Measurements from ENCODE around the gene OR4D1.
"Not testable (repeated sequence)": the region's sequence is repeated elsewhere in the genome, so short reads cannot be mapped to it uniquely, and the experiment has no call there.

The OR4D1 gene

DNA sequence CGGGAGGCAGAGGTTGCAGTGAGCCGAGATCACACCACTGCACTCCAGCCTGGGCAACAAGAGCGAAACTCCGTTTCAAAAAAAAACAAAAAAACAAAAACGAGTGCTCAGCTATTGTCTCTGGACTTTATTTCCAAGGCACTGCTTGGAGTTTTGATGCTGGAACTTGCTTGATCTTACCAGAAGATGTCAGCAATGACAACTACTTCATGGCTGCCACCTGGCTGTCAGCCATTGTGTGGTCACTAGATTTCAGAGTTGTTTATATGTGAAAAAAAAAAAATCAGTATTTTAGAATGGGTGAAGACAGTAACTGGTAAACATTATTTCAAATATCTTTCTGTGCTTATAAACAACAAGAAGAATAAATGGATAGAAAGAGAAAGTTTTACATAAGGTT is 26.3 kb upstream of the OR4D1 start:
- in situ Hi-C loops (cut with HindIII; ENCODE audit: low pct_unique_long_range_greater_than_20kb, low sequenced_read_pairs): no loop called here
- DNase-seq (ENCODE audit: low read depth in 1 of 2, low spot score in 1 of 2): peak in 1 of 2 experiments; percentile 63
- no peak for TF ChIP-seq JUND (IDR thresholded peaks at IDR 0.05; ENCODE audit: low read depth)

- TF ChIP-seq JUND (IDR thresholded peaks at IDR 0.05; ENCODE audit: low read depth): no peak
- in situ Hi-C loops (cut with HindIII; ENCODE audit: low pct_unique_long_range_greater_than_20kb, low sequenced_read_pairs): no loop called here
- no peak for DNase-seq (ENCODE audit: low read depth in 1 of 2, low spot score in 1 of 2)
Observed at GRCh38 chr17:58127846-58128245, 20.3 kb upstream of the OR4D1 start.

- in situ Hi-C loops (cut with HindIII; ENCODE audit: low pct_unique_long_range_greater_than_20kb, low sequenced_read_pairs); DNase-seq (ENCODE audit: low read depth in 1 of 2, low spot score in 1 of 2): not testable (repeated sequence)
Observed at GRCh38 chr17:58132697-58133096, 15.5 kb upstream of the OR4D1 start.

DNA sequence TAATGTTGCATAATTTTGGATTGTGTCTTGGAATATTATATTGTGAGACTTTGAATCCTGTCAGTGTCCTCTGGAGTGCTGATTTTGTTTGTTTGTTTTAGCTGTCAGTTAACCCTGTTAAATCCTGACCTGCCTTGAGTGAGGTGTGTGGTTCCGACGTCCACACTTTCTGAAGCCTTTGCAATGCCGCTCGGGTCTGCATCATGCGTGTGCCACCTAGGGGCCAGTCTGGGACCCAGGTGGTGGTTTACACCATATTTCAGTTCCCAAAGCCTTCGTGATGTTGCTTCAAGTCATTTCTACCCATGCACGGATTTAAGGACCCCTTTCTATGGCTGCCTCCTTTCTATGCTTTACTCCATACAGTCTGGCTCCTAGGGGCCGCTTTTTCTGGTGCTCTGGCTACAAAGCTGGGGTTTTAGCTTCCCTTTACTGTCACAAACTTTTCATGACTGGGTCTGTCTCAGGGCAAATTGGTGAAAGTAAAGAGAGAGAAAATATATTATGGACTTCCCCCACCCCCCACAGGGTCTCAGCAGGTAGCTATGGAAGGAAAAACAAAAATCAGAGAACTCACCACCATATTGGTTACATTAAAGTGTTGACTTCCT is 11.4 kb upstream of the OR4D1 start:
- in situ Hi-C loops (cut with HindIII; ENCODE audit: low pct_unique_long_range_greater_than_20kb, low sequenced_read_pairs): no loop called here
- TF ChIP-seq JUND (IDR thresholded peaks at IDR 0.05; ENCODE audit: low read depth): no peak
- DNase-seq (ENCODE audit: low read depth in 1 of 2, low spot score in 1 of 2): peak; percentile 55 to 60

- TF ChIP-seq JUND (IDR thresholded peaks at IDR 0.05; ENCODE audit: low read depth): no peak
- DNase-seq (ENCODE audit: low read depth in 1 of 2, low spot score in 1 of 2): no peak
- in situ Hi-C loops (cut with HindIII; ENCODE audit: low pct_unique_long_range_greater_than_20kb, low sequenced_read_pairs): no loop called here
Observed at GRCh38 chr17:58141505-58141904, 6.7 kb upstream of the OR4D1 start.

DNA sequence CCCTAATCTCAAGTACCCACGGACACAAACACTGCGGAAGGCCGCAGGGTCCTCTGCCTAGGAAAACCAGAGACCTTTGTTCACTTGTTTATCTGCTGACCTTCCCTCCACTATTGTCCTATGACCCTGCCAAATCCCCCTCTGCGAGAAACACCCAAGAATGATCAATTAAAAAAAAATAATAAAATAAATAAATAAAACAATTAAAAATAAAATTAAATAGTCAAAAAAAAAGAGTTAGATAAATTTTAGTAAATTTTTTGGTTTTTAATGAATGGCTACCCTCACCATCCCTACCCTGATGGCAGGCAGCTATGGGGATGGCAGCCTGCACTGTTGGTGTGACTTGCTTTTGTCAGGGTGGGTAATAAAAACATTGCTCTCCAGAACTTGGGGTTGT is 4.8 kb upstream of the OR4D1 start:
- DNase-seq (ENCODE audit: low read depth in 1 of 2, low spot score in 1 of 2); in situ Hi-C loops (cut with HindIII; ENCODE audit: low pct_unique_long_range_greater_than_20kb, low sequenced_read_pairs): not testable (repeated sequence)

- DNase-seq (ENCODE audit: low read depth in 1 of 2, low spot score in 1 of 2): no peak
- TF ChIP-seq JUND (IDR thresholded peaks at IDR 0.05; ENCODE audit: low read depth): no peak
- in situ Hi-C loops (cut with HindIII; ENCODE audit: low pct_unique_long_range_greater_than_20kb, low sequenced_read_pairs): no loop called here
Observed at GRCh38 chr17:58144801-58145200, 3.4 kb upstream of the OR4D1 start.

- in situ Hi-C loops (cut with HindIII; ENCODE audit: low pct_unique_long_range_greater_than_20kb, low sequenced_read_pairs): no loop called here
- no peak for TF ChIP-seq JUND (IDR thresholded peaks at IDR 0.05; ENCODE audit: low read depth)
- no peak for DNase-seq (ENCODE audit: low read depth in 1 of 2, low spot score in 1 of 2)
Observed at GRCh38 chr17:58148609-58149008, 425 bp downstream of the OR4D1 start.

GRCh38 chr17:58150394-58150793 is 2.2 kb downstream of the OR4D1 start:
- no peak for DNase-seq (ENCODE audit: low read depth in 1 of 2, low spot score in 1 of 2)
- TF ChIP-seq JUND (IDR thresholded peaks at IDR 0.05; ENCODE audit: low read depth): no peak
- in situ Hi-C loops (cut with HindIII; ENCODE audit: low pct_unique_long_range_greater_than_20kb, low sequenced_read_pairs): no loop called here

GRCh38 chr17:58153046-58153445 is 4.9 kb downstream of the OR4D1 start:
- in situ Hi-C loops (cut with HindIII; ENCODE audit: low pct_unique_long_range_greater_than_20kb, low sequenced_read_pairs): no loop called here
- no peak for TF ChIP-seq JUND (IDR thresholded peaks at IDR 0.05; ENCODE audit: low read depth)
- DNase-seq (ENCODE audit: low read depth in 1 of 2, low spot score in 1 of 2): no peak

DNA sequence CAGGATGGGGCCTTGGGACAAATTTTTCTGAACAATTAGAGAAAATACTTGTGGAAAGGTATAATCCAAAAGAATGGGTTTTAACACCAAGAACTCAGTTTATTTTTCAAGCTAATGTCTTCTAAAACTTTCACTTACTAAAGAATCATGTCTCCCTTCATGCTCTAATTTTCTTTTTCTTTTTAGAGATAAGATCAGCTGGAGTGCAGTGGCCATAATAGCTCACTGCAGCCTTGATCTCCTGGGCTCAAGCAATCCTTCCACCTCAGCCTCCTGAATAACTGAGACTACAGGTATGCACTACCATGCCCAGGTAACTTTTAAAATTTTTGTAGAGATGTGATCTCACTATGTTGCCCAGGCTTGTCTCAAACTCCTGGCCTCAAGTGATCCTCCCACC is 5.5 kb downstream of the OR4D1 start:
- in situ Hi-C loops (cut with HindIII; ENCODE audit: low pct_unique_long_range_greater_than_20kb, low sequenced_read_pairs): no loop called here
- peak in 1 of 2 experiments; percentile 5 for DNase-seq (ENCODE audit: low read depth in 1 of 2, low spot score in 1 of 2)
- no peak for TF ChIP-seq JUND (IDR thresholded peaks at IDR 0.05; ENCODE audit: low read depth)

- TF ChIP-seq JUND (IDR thresholded peaks at IDR 0.05; ENCODE audit: low read depth): no peak
- DNase-seq (ENCODE audit: low read depth in 1 of 2, low spot score in 1 of 2): no peak
- in situ Hi-C loops (cut with HindIII; ENCODE audit: low pct_unique_long_range_greater_than_20kb, low sequenced_read_pairs): no loop called here
Observed at GRCh38 chr17:58156839-58157803, 8.9 kb downstream of the OR4D1 start.

DNA sequence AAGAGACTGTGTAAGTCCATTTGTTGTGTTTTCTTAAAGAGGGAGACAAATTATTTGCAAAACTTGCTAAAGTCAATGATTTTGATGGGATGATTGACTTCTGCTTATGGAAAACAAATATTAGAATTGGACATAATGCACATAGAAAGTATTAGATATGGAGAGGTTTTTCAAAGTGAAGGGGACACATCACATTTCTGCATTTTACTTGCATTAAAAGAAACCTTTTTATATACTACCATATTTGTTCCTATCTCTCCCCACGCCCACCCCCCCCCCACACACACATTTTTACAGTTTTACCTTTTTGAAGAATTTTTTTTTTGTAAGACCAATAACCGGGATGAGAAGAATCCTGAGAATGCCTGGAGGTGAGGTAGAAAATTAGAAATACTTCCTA is 10.0 kb downstream of the OR4D1 start:
- in situ Hi-C loops (cut with HindIII; ENCODE audit: low pct_unique_long_range_greater_than_20kb, low sequenced_read_pairs): no loop called here
- no peak for DNase-seq (ENCODE audit: low read depth in 1 of 2, low spot score in 1 of 2)
- no peak for TF ChIP-seq JUND (IDR thresholded peaks at IDR 0.05; ENCODE audit: low read depth)

Data from T47D (cell line).